HCEC 1CT (cell line): ENCODE measurements around the gene DPY19L3.
"Not testable (repeated sequence)": the region's sequence is repeated elsewhere in the genome, so short reads cannot be mapped to it uniquely, and the experiment has no call there.

Experiments used
- DNase-seq: peaks from one replicate; pipeline ENCODE4 v3.0.0-alpha.2; 2017

The DPY19L3 gene

GRCh38 chr19:32405431-32406160 lies at the start of gene DPY19L3:
DPY19L3 (plus strand) TSS chr19:32405770; CDS start chr19:32408254, 2,484 bp downstream.
- peak; percentile 89 for DNase-seq

- no peak for DNase-seq
Measured at GRCh38 chr19:32357720-32358119, 47.9 kb upstream of the DPY19L3 start.

GRCh38 chr19:32358321-32358720 lies 47.2 kb upstream of the DPY19L3 start:
- DNase-seq = no peak

GRCh38 chr19:32359581-32359980 lies 46.0 kb upstream of the DPY19L3 start:
- DNase-seq = no peak

- no peak for DNase-seq
Measured at GRCh38 chr19:32361574-32362317, 43.8 kb upstream of the DPY19L3 start.

GRCh38 chr19:32362318-32362691 lies 43.3 kb upstream of the DPY19L3 start:
- no peak for DNase-seq

- DNase-seq = no peak
Measured at GRCh38 chr19:32363175-32363574, 42.4 kb upstream of the DPY19L3 start.

- no peak for DNase-seq
Measured at GRCh38 chr19:32363632-32364031, 41.9 kb upstream of the DPY19L3 start.

GRCh38 chr19:32364040-32364439 lies 41.5 kb upstream of the DPY19L3 start:
- DNase-seq = no peak

- DNase-seq = no peak
Measured at GRCh38 chr19:32367063-32367462, 38.5 kb upstream of the DPY19L3 start.

- no peak for DNase-seq
Measured at GRCh38 chr19:32367948-32368536, 37.5 kb upstream of the DPY19L3 start.

GRCh38 chr19:32368787-32369186 lies 36.8 kb upstream of the DPY19L3 start:
- DNase-seq = no peak

GRCh38 chr19:32372726-32373517 lies 32.6 kb upstream of the DPY19L3 start:
- peak; percentile 52 for DNase-seq

- peak; percentile 99 for DNase-seq
Measured at GRCh38 chr19:32373585-32374295, 31.8 kb upstream of the DPY19L3 start.

GRCh38 chr19:32374362-32374761 lies 31.2 kb upstream of the DPY19L3 start:
- DNase-seq = not testable (repeated sequence)

- not testable (repeated sequence) for DNase-seq
Measured at GRCh38 chr19:32377088-32377487, 28.5 kb upstream of the DPY19L3 start.

GRCh38 chr19:32380269-32380668 lies 25.3 kb upstream of the DPY19L3 start:
- no peak for DNase-seq

GRCh38 chr19:32387701-32388392 lies 17.7 kb upstream of the DPY19L3 start:
- peak; percentile 62 for DNase-seq

- no peak for DNase-seq
Measured at GRCh38 chr19:32388393-32388855, 17.1 kb upstream of the DPY19L3 start.

- no peak for DNase-seq
Measured at GRCh38 chr19:32392901-32393300, 12.7 kb upstream of the DPY19L3 start.

- DNase-seq = no peak
Measured at GRCh38 chr19:32396046-32396652, 9.4 kb upstream of the DPY19L3 start.
